Heart left ventricle (tissue), 13 donors: ENCODE measurements around the gene C16orf86.

ENCODE experiments used
- POLR2A ChIP-seq, 2 donors: fragments of 450-650 bp; IDR thresholded peaks; one replicate each; pipeline ENCODE4 v1.6.1; 2017; ENCODE audit warnings: antibody characterized with exemption in 2 of 2, mild to moderate bottlenecking in 2 of 2, moderate library complexity in 2 of 2
- TF ChIP-seq, protein P1 (sequence below), 12 donors: fragments of 200-600 bp; sonication (generic) in 4 of 12; IDR thresholded peaks; one replicate each; pipeline versions ENCODE4 v1.5.0 to v1.8.0; 2018 to 2022; ENCODE audit warnings: antibody characterized with exemption in 12 of 12, mild to moderate bottlenecking in 5 of 12
- donor health status: ischemic (EF 13 %, LVEDD 7.1; RV severe dilation, severe dysfunction).
- donor health status: DM: no; HTN: yes; CAD: no.
- donor health status: DM: no; HTN: no; CAD: no.
- donor health status: ischemic (EF 25% LVEDD 6.9; RV normal size, moderate dysfunction).
- donor health status: ischemic (EF 25% LVEDD 5.7; RV mildly dilated, moderate dysfunction).
- donor health status: ischemic (EF 35%, LVEDD 5.7; RV mildly dilated, moderate dysfunction).
- donor health status: nonischemic (EF 11% LVEDD 7.7; RV severe dilation, severe dysfunction).
- donor health status: DM: yes; HTN: yes; CAD: no.
- donor health status: PGD.
- donor health status: ischemic (EF 29% LVEDD 5.4; RV normal size, mild dysfunction).
- donor health status: nonischemic (EF 23%, LVEDD 6.1; RV moderate dilation, normal function).

DNA sequence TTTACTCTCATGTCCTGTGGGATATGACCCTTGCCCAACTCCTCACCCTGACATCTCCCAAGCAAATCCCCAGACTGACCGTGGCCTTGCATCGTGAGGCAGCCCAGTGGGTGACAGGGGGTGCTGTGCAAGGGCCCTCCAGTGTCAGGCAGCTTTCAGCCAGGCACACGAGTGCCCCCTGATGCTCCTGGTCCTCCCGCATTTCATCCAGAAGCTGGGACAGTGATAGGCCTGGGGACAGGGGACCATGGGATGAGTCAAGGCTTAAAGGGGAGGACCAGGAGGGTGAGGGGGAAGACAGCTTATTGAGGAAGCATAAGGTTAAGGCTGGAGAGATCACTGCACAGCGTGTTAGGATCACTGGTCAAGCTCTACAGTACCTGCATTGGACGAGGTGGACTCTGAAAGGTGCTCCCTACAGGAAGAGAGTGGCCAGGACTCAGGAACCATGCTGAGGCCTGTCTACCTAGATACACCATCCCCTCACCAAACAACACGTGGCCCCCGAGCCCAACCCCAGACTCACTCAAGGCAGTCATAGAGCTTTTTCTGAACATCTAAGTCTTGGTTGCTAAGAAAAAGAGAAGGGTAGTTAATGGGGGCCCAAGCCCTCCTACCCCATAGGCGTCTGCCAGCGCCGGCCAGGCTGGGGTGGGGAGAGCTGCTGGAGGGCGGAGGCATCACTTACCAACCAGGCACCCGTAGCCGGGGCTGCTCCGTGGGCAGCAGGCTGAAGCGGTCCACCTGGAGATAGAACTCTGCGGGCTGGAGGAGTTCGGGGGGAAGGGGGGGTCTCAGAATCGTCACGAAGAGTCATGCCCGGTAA lies 7.6 kb upstream of the C16orf86 start:
- TF ChIP-seq, protein P1, sequence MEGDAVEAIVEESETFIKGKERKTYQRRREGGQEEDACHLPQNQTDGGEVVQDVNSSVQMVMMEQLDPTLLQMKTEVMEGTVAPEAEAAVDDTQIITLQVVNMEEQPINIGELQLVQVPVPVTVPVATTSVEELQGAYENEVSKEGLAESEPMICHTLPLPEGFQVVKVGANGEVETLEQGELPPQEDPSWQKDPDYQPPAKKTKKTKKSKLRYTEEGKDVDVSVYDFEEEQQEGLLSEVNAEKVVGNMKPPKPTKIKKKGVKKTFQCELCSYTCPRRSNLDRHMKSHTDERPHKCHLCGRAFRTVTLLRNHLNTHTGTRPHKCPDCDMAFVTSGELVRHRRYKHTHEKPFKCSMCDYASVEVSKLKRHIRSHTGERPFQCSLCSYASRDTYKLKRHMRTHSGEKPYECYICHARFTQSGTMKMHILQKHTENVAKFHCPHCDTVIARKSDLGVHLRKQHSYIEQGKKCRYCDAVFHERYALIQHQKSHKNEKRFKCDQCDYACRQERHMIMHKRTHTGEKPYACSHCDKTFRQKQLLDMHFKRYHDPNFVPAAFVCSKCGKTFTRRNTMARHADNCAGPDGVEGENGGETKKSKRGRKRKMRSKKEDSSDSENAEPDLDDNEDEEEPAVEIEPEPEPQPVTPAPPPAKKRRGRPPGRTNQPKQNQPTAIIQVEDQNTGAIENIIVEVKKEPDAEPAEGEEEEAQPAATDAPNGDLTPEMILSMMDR (IDR thresholded peaks at IDR 0.05), result no peak
- no peak for TF ChIP-seq POLR2A (IDR thresholded peaks at IDR 0.05)
